Measurements from ENCODE around the gene BMP6.

BMP6 gene

GRCh38 chr6:7912024-7912423 lies 186.1 kb downstream of the BMP6 start:
- TF ChIP-seq CTCF (IDR thresholded peaks at IDR 0.05) = no peak
- no peaks in the 10 kb centered on the region for H3K9me3 Mint-ChIP-seq
- no peak for DNase-seq
- H3K4me1 Mint-ChIP-seq = peaks cover 21% of the 10 kb centered on the region
- H3K27ac Mint-ChIP-seq = no peak overlapping the region
- no peak overlapping the region for H3K4me3 Mint-ChIP-seq
- no peaks in the 10 kb centered on the region for H3K36me3 Mint-ChIP-seq (ENCODE audit: low read depth)
- H3K27me3 Mint-ChIP-seq (ENCODE audit: low read depth, poor library complexity) = peaks cover 5% of the 10 kb centered on the region

- no peaks in the 10 kb centered on the region for H3K9me3 Mint-ChIP-seq
- H3K4me1 Mint-ChIP-seq = peaks cover 14% of the 10 kb centered on the region
- H3K4me3 Mint-ChIP-seq = no peak overlapping the region
- DNase-seq = no peak
- H3K36me3 Mint-ChIP-seq (ENCODE audit: low read depth) = no peaks in the 10 kb centered on the region
- no peak for TF ChIP-seq CTCF (IDR thresholded peaks at IDR 0.05)
- no peak overlapping the region for H3K27ac Mint-ChIP-seq
- H3K27me3 Mint-ChIP-seq (ENCODE audit: low read depth, poor library complexity) = peaks cover 5% of the 10 kb centered on the region
These were observed 187.0 kb downstream of the BMP6 start for GRCh38 chr6:7912736-7913517.

- no peak for TF ChIP-seq CTCF (IDR thresholded peaks at IDR 0.05)
- no peak for DNase-seq
- Mint-ChIP-seq H3K27me3 (ENCODE audit: low read depth, poor library complexity) (no peaks in the 10 kb centered on the region), H3K4me1 (peaks cover 4% of the 10 kb centered on the region), H3K27ac (no peak overlapping the region), H3K4me3 (no peak overlapping the region), H3K36me3 (ENCODE audit: low read depth) (no peaks in the 10 kb centered on the region), H3K9me3 (no peaks in the 10 kb centered on the region)
These were observed 188.4 kb downstream of the BMP6 start for GRCh38 chr6:7914311-7914710.

- DNase-seq = no peak
- Mint-ChIP-seq H3K9me3 (no peaks in the 10 kb centered on the region), H3K4me3 (no peak overlapping the region), H3K4me1 (no peaks in the 10 kb centered on the region), H3K27me3 (ENCODE audit: low read depth, poor library complexity) (no peaks in the 10 kb centered on the region), H3K27ac (no peak overlapping the region), H3K36me3 (ENCODE audit: low read depth) (no peaks in the 10 kb centered on the region)
- no peak for TF ChIP-seq CTCF (IDR thresholded peaks at IDR 0.05)
These were observed 189.3 kb downstream of the BMP6 start for GRCh38 chr6:7914991-7915789.

- Mint-ChIP-seq H3K27me3 (ENCODE audit: low read depth, poor library complexity) (no peaks in the 10 kb centered on the region), H3K9me3 (no peaks in the 10 kb centered on the region), H3K27ac (no peak overlapping the region), H3K36me3 (ENCODE audit: low read depth) (no peaks in the 10 kb centered on the region), H3K4me3 (no peak overlapping the region), H3K4me1 (no peaks in the 10 kb centered on the region)
- TF ChIP-seq CTCF (IDR thresholded peaks at IDR 0.05) = no peak
- no peak for DNase-seq
These were observed 191.1 kb downstream of the BMP6 start for GRCh38 chr6:7916959-7917358.
